ENCODE measurements around the gene MAP4K2.

Gene MAP4K2

GRCh38 chr11:64814712-64815187, 11.7 kb upstream of the MAP4K2 start:
- FAIRE-seq (peak; percentile 94), DNase-seq (ENCODE audit: insufficient read length, low spot score) (no peak)
- peak; percentile 91 for TF ChIP-seq PAX5 (IDR thresholded peaks at IDR 0.05; ENCODE audit: insufficient read depth, low read length, severe bottlenecking)
- no peak for TF ChIP-seq TAF1 (IDR thresholded peaks at IDR 0.05; ENCODE audit: low read depth, low read length)

GRCh38 chr11:64813826-64814225, 10.8 kb upstream of the MAP4K2 start:
- DNase-seq (ENCODE audit: insufficient read length, low spot score) (no peak), FAIRE-seq (no peak)
- TF ChIP-seq POU2F2 (IDR thresholded peaks at IDR 0.05; ENCODE audit: low read depth, low read length) (no peak), POLR2AphosphoS5 (IDR thresholded peaks at IDR 0.05; ENCODE audit: low read depth, low read length) (no peak), SPI1 (IDR thresholded peaks at IDR 0.05; ENCODE audit: low read depth, low read length) (no peak), TAF1 (IDR thresholded peaks at IDR 0.05; ENCODE audit: low read depth, low read length) (no peak), PAX5 (IDR thresholded peaks at IDR 0.05; ENCODE audit: insufficient read depth, low read length, severe bottlenecking) (no peak), POLR2A (IDR thresholded peaks at IDR 0.05; ENCODE audit: low read depth, low read length) (no peak)

GRCh38 chr11:64810891-64811272, 7.9 kb upstream of the MAP4K2 start:
- FAIRE-seq = peak; percentile 71
- no peak for DNase-seq (ENCODE audit: insufficient read length, low spot score)
- TF ChIP-seq PAX5 (IDR thresholded peaks at IDR 0.05; ENCODE audit: insufficient read depth, low read length, severe bottlenecking) (no peak), POLR2A (IDR thresholded peaks at IDR 0.05; ENCODE audit: low read depth, low read length) (no peak), POU2F2 (IDR thresholded peaks at IDR 0.05; ENCODE audit: low read depth, low read length) (no peak), POLR2AphosphoS5 (IDR thresholded peaks at IDR 0.05; ENCODE audit: low read depth, low read length) (no peak), SPI1 (IDR thresholded peaks at IDR 0.05; ENCODE audit: low read depth, low read length) (peak; percentile 55), TAF1 (IDR thresholded peaks at IDR 0.05; ENCODE audit: low read depth, low read length) (no peak)

- FAIRE-seq = peak; percentile 91
- TF ChIP-seq PAX5 (IDR thresholded peaks at IDR 0.05; ENCODE audit: insufficient read depth, low read length, severe bottlenecking) = no peak
- no peak for TF ChIP-seq SPI1 (IDR thresholded peaks at IDR 0.05; ENCODE audit: low read depth, low read length)
- TF ChIP-seq POLR2AphosphoS5 (IDR thresholded peaks at IDR 0.05; ENCODE audit: low read depth, low read length) = no peak
- no peak for TF ChIP-seq TAF1 (IDR thresholded peaks at IDR 0.05; ENCODE audit: low read depth, low read length)
- TF ChIP-seq POLR2A (IDR thresholded peaks at IDR 0.05; ENCODE audit: low read depth, low read length) = no peak
- TF ChIP-seq POU2F2 (IDR thresholded peaks at IDR 0.05; ENCODE audit: low read depth, low read length) = 0 out of 2 replicates have a peak, but pooled peaks have one; percentile 0
- DNase-seq (ENCODE audit: insufficient read length, low spot score) = peak; percentile 91
Observed at GRCh38 chr11:64810271-64810890, 7.4 kb upstream of the MAP4K2 start, which contains the start of gene MEN1. Gene MEN1, minus strand, starts transcription at chr11:64810551. Its CDS starts 442 bp downstream, at chr11:64810109.

GRCh38 chr11:64809781-64810241, 6.8 kb upstream of the MAP4K2 start:
- FAIRE-seq = peak; percentile 65

GRCh38 chr11:64805481-64805880, 2.5 kb upstream of the MAP4K2 start:
- no peak for DNase-seq (ENCODE audit: insufficient read length, low spot score)
- FAIRE-seq = no peak
- TF ChIP-seq POLR2A (IDR thresholded peaks at IDR 0.05; ENCODE audit: low read depth, low read length) (no peak), POU2F2 (IDR thresholded peaks at IDR 0.05; ENCODE audit: low read depth, low read length) (no peak), TAF1 (IDR thresholded peaks at IDR 0.05; ENCODE audit: low read depth, low read length) (no peak), SPI1 (IDR thresholded peaks at IDR 0.05; ENCODE audit: low read depth, low read length) (no peak), POLR2AphosphoS5 (IDR thresholded peaks at IDR 0.05; ENCODE audit: low read depth, low read length) (no peak), PAX5 (IDR thresholded peaks at IDR 0.05; ENCODE audit: insufficient read depth, low read length, severe bottlenecking) (no peak)

More at GRCh38 chr11:64809781-64810241, 6.8 kb upstream of the MAP4K2 start:
- DNase-seq (ENCODE audit: insufficient read length, low spot score) = no peak
- no peak for TF ChIP-seq POU2F2 (IDR thresholded peaks at IDR 0.05; ENCODE audit: low read depth, low read length)
- no peak for TF ChIP-seq SPI1 (IDR thresholded peaks at IDR 0.05; ENCODE audit: low read depth, low read length)
- TF ChIP-seq PAX5 (IDR thresholded peaks at IDR 0.05; ENCODE audit: insufficient read depth, low read length, severe bottlenecking) = no peak
- TF ChIP-seq TAF1 (IDR thresholded peaks at IDR 0.05; ENCODE audit: low read depth, low read length) = no peak

GRCh38 chr11:64804346-64805210, 1.6 kb upstream of the MAP4K2 start:
- TF ChIP-seq PAX5 (IDR thresholded peaks at IDR 0.05; ENCODE audit: insufficient read depth, low read length, severe bottlenecking) (no peak), POU2F2 (IDR thresholded peaks at IDR 0.05; ENCODE audit: low read depth, low read length) (no peak), SPI1 (IDR thresholded peaks at IDR 0.05; ENCODE audit: low read depth, low read length) (no peak), TAF1 (IDR thresholded peaks at IDR 0.05; ENCODE audit: low read depth, low read length) (no peak), POLR2AphosphoS5 (IDR thresholded peaks at IDR 0.05; ENCODE audit: low read depth, low read length) (no peak), POLR2A (IDR thresholded peaks at IDR 0.05; ENCODE audit: low read depth, low read length) (no peak)
- FAIRE-seq (no peak), DNase-seq (ENCODE audit: insufficient read length, low spot score) (no peak)

GRCh38 chr11:64803846-64804345, 882 bp upstream of the MAP4K2 start:
- DNase-seq (ENCODE audit: insufficient read length, low spot score) (no peak), FAIRE-seq (no peak)
- TF ChIP-seq PAX5 (IDR thresholded peaks at IDR 0.05; ENCODE audit: insufficient read depth, low read length, severe bottlenecking) (no peak), POLR2A (IDR thresholded peaks at IDR 0.05; ENCODE audit: low read depth, low read length) (no peak)

- FAIRE-seq (peak; percentile 90), DNase-seq (ENCODE audit: insufficient read length, low spot score) (no peak)
- TF ChIP-seq POLR2AphosphoS5 (IDR thresholded peaks at IDR 0.05; ENCODE audit: low read depth, low read length) (no peak), TAF1 (IDR thresholded peaks at IDR 0.05; ENCODE audit: low read depth, low read length) (no peak), PAX5 (IDR thresholded peaks at IDR 0.05; ENCODE audit: insufficient read depth, low read length, severe bottlenecking) (no peak), SPI1 (IDR thresholded peaks at IDR 0.05; ENCODE audit: low read depth, low read length) (no peak), POU2F2 (IDR thresholded peaks at IDR 0.05; ENCODE audit: low read depth, low read length) (no peak), POLR2A (IDR thresholded peaks at IDR 0.05; ENCODE audit: low read depth, low read length) (no peak)
Observed at GRCh38 chr11:64802370-64803157, 450 bp downstream of the MAP4K2 start.

Measured in GM12891 (cell line).